Jurkat, Clone E6-1 (cell line): ENCODE results near the gene ITGA1.
"Not testable (repeated sequence)": the region's sequence is repeated elsewhere in the genome, so short reads cannot be mapped to it uniquely, and the experiment has no call there.

Experiments
- DNase-seq: peaks from one replicate; pipeline ENCODE4 v3.0.0-alpha.2; 2011; ENCODE audit warnings: low read depth, low spot score
- H3K4me3 ChIP-seq: 2 replicates; pipeline ENCODE4 v1.5.1; 2011; ENCODE audit warnings: mild to moderate bottlenecking, low read length, control low read depth, moderate library complexity

ITGA1 gene

DNA sequence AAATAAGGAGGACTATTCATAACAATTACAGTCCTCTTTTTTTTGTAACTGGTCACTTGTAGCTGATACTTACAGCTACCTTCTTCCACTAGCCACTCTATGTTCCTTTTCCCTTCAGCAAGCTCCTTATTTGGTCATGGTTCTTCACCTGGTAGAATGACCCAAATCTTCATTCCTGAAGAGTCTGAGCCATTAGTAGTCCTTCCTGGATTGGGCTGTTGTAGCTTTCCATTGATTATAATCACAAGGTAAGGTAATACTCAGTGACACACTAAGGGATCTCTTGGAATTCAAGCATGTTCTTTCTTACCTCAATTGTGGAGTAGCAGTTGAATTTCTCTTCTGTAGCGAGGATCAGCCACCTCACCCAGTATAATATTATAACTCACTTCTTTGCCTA is 175.9 kb downstream of the ITGA1 start:
- no peak overlapping the region for H3K4me3 ChIP-seq
- no peak for DNase-seq

DNA sequence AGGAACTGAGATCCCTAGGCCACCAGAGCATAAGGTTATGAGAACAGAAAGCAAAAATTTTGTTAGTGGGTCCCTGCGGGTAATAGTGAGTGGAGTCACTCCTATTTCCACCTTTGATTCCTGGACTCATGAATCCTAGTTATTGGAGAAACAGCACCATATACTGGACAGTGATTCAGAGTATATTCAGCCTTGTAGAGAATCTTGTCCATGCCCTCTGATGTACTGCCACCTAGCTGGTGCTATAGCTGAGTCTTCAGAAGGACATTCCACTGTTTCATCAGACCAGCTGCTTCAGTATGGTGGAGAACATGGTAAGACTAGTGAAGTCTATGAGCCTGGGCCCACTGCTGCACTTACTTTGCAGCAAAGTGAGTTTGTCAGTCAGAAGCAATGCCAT is 176.4 kb downstream of the ITGA1 start:
- H3K4me3 ChIP-seq: no peak overlapping the region
- no peak for DNase-seq

DNA sequence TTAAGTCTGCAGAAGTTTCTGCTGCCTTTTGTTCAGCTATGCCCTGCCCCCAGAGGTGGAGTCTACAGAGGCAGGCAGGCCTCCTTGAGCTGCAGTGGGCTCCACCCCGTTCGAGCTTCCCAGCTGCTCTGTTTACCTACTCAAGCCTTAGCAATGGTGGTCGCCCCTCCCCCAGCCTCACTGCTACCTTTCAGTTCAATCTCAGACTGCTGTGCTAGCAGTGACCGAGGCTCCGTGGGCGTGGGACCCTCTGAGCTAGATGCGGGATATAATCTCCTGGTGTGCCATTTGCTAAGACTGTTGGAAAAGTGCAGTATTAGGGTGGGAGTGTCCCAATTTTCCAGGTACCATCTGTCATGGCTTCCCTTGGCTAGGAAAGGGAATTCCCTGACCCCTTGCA is 188.4 kb downstream of the ITGA1 start:
- DNase-seq, H3K4me3 ChIP-seq: not testable (repeated sequence)

DNA sequence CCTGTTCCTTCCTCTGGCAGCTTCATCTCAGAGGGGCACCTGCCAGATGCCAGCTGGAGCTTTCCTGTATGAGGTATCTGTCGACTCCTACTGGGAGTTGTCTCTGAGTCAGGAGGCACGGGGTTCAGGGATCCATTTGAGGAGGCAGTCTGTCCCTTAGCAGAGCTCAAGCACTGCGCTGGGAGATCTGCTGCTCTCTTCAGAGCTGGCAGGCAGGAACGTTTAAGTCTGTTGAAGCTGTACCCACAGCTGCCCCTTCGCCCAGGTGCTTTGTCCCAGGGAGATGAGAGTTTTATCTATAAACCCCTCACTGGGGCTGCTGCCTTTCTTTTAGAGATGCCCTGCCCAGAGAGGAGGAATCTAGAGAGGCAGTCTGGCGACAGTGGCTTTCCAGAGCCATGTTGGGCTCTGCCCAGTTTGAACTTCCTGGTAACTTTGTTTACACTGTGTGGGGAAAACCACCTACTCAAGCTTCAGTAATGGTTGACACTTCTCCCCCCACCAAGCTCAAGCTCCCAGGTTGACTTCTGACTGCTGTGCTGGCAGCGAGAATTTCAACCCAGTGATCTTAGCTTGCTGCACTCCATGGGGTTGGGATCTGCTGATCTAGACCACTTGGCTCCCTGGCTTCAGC is 189.7 kb downstream of the ITGA1 start:
- no peak overlapping the region for H3K4me3 ChIP-seq
- DNase-seq: no peak

DNA sequence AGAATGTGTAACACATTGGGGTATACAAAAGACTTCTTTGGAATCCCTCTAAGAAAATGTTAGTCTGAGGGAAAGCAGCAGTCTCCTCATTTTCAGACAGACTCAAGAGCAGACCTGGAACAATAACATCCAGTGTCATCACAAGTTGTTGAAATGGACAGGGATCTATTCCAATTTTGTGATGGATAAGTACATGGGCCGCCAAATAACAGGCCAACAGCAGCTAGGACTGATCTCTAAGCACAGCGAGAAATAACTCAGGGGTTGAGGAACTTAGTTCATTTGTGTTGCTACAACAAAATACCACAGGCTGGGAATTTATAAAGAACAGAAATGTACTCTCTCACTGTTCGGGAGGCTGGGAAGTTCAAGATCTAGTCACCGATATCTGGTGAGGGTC is 193.8 kb downstream of the ITGA1 start:
- DNase-seq: no peak
- H3K4me3 ChIP-seq: no peak overlapping the region

GRCh38 chr5:52983731-52984636 is 196.3 kb downstream of the ITGA1 start:
- H3K4me3 ChIP-seq: no peak overlapping the region
- no peak for DNase-seq

DNA sequence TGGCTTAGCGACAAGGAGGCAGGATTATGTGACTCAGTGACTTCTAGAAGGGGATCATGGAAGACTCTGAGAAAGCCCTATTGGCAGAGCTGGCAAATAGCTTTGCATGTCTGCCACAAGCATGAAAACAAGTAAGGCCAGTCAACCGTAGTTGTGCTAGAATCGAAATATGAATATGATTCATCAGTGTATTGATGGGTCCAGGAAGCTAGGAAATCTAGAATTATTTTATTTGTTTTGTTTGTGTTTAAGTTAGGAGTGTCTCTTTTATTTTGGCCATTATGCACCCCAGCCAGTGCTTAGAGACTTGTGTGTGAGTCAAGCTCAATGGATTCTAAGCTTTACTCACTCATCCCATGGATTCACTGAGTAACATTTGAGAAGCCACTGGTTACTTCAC is 197.6 kb downstream of the ITGA1 start:
- no peak for DNase-seq
- H3K4me3 ChIP-seq: no peak overlapping the region

- no peak overlapping the region for H3K4me3 ChIP-seq
- no peak for DNase-seq
These were observed 200.1 kb downstream of the ITGA1 start for GRCh38 chr5:52987711-52988331.

- H3K4me3 ChIP-seq: peak overlapping the region; percentile 60
- no peak for DNase-seq
These were observed 200.8 kb downstream of the ITGA1 start for GRCh38 chr5:52988335-52989024.

DNA sequence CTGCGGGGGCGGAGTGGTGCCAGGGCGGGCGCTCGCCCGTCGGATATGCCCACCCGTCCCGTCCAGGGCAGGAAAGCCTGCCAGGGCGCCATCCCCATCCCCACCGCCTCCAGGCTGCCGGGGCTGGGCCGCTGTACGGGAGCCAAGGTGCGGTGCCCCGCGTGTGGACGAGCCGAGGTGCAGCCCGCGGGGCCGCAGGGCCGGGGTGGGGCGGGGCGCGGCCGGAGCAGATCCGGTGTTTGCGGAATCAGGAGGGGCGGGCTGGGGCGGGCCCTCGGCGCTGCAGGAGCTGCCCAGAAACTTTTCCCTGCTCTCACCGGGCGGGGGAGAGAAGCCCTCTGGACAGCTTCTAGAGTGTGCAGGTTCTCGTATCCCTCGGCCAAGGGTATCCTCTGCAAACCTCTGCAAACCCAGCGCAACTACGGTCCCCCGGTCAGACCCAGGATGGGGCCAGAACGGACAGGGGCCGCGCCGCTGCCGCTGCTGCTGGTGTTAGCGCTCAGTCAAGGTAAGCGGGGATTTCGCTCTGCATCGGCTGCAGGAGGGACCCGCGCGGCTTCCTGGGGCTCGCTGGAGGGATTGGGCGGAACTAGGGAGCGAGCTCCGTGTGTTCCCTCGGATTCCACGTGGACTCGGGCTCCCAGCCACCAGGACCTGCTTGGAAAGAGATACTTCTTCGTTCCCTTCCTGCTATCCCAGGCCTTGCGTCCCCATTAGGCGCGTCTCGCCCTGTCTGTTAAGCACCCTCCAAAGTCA is 201.5 kb downstream of the ITGA1 start, which contains the start of gene ITGA2:
Gene ITGA2, plus strand, starts transcription at position 328 of the 756 bp plus-strand sequence. Its CDS starts 117 bp downstream, at position 445.
- DNase-seq: no peak
- peak within 1 kb of the TSS; percentile 60 for H3K4me3 ChIP-seq

DNA sequence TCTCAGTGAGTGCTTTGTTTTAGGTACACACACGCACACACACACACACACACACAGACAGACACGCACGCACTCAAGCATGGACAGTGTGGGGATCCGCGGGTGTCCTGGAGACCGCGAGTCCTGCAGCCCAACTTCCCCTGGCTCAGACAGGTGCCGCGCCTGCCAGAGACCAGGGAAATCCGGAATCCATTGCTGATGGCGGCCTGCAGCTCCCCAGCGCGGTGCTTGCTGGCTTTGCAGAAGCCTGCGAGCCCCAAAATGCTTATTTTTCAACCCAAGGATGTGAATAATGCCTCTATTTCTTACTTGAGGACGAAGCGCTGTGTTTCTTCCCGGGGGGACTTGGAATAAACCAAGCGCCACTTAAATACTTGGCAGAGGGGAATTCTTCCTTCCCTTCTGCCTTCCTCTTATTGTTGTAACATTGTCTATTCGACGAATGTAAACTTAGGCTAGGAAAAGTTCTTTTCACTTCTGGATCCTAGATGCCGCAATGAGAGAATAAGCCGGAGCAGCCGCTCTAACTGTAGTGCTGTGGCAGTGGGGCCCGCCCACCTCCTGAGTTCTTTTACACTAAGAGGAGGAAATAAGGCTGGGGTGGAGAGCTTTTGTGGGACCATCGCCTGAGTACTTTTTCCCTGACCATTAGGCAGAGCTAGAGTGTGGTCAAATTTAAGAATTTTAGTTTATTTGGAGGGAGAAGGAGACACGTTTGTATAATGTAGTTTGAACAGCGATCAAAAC is 202.2 kb downstream of the ITGA1 start:
- DNase-seq: peak; percentile 12

GRCh38 chr5:52990528-52990925 is 202.8 kb downstream of the ITGA1 start:
- no peak overlapping the region for H3K4me3 ChIP-seq
- DNase-seq: no peak

More for the DNA sequence above, 202.2 kb downstream of the ITGA1 start:
- peak overlapping the region; percentile 60 for H3K4me3 ChIP-seq

DNA sequence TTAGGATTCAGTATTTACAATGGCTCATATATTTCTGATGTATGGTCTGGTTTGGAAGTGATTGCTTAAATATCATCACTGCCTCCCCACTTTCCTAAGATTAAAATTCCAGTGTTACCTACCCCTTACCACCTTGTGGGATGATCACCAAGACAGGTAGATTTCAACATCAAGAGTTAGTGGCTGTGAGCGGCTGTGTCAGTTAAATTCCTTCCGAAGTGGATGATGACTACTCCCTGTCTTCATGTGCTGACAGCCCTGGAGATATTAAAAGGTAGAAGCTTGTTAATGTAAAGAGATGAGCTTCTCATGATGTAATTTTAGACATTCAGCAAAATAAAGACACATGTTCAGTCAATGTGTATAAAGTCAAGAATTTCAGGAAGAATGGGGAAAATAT is 205.7 kb downstream of the ITGA1 start:
- no peak overlapping the region for H3K4me3 ChIP-seq
- no peak for DNase-seq

GRCh38 chr5:52994266-52994665 is 206.6 kb downstream of the ITGA1 start:
- H3K4me3 ChIP-seq: no peak overlapping the region
- no peak for DNase-seq

- no peak for DNase-seq
- H3K4me3 ChIP-seq: no peak overlapping the region
These were observed 207.4 kb downstream of the ITGA1 start for GRCh38 chr5:52995095-52995494.

DNA sequence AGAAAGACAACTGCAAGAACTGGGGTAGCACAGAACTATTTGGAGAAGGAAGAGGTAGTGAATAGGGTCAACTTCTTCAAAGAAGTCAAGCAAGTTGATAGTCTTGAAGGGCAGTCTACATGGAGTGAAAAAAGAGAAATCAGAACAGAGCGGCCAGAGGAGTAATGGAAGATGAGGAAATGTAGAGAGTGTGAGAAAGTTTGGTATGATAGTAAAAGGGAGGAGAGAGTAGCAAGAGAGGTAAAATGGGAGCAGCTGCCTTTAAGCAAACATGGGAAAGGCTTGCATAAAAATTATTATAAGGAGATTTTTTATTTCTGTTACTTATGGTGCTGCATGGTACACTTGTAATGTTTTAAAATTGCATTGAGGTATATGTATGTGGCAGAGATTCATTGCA is 208.2 kb downstream of the ITGA1 start:
- DNase-seq: no peak
- H3K4me3 ChIP-seq: no peak overlapping the region

DNA sequence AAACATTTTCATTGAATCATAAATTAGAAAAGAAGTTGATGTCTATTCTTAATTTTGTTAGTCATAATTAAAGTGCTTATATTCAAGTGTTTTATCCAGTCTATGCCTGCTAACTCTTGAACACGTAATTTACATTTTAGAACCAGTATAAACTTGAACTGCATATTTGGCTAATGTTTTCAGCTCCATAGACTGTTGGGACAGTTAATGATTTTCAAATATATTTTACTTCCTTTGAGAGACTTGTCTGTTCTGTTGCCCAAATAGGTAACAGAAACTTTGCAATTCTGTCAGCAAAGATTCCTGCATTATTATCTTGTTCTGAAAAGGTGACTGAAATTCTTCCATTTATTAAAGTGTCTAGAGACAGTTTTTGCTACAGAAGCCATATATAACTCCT is 209.3 kb downstream of the ITGA1 start:
- no peak for DNase-seq
- H3K4me3 ChIP-seq: no peak overlapping the region

GRCh38 chr5:52997424-52997823 is 209.7 kb downstream of the ITGA1 start:
- no peak for DNase-seq
- no peak overlapping the region for H3K4me3 ChIP-seq
